OCI-M1 (cell line): ENCODE data around the gene ABCC2.
"Not testable (repeated sequence)": the region's sequence is repeated elsewhere in the genome, so short reads cannot be mapped to it uniquely, and the experiment has no call there.

Experiments
- DNase-seq: peaks from one replicate; lab custom pipeline; 2025; lab: John Stamatoyannopoulos, UW

The ABCC2 gene

DNA sequence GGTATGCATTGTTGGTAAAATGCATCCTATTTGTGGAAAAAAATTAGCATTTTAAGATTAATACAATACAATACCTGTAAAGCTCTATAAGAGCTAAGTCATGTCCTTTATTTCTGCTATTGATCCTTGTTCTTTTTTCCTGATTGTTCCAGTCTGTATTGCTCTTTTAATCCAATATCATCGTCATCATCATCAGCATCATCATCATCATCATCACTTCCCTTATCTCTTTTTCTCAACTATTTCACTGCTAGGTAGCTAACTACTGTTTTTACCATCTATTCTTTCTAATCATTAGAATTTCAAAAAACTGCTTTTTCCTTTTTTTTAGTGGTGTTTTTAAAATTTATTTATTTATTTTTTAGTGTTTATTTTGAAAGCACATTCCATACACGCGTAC, 71.2 kb downstream of the ABCC2 start:
- no peak for DNase-seq

DNA sequence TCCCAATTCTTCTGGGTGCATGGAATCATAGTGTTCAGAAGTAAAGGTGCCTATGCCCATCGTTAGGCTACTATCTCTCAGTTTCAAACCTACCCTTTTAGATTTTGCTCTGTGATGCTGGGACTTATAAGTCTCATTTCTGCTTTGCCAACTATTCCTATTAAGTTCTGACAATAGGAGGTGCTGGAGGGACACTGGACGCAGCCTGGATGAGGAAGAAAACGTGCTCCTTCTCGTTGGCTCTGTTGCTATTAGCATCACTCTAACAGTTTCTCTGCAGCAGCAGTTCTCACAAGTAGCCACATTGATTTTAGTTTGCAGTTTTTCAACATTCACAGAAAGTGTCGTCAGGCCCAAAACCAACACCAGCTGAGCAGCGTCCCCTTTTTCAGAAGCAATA, 72.4 kb downstream of the ABCC2 start:
- DNase-seq, result peak; percentile 36

DNA sequence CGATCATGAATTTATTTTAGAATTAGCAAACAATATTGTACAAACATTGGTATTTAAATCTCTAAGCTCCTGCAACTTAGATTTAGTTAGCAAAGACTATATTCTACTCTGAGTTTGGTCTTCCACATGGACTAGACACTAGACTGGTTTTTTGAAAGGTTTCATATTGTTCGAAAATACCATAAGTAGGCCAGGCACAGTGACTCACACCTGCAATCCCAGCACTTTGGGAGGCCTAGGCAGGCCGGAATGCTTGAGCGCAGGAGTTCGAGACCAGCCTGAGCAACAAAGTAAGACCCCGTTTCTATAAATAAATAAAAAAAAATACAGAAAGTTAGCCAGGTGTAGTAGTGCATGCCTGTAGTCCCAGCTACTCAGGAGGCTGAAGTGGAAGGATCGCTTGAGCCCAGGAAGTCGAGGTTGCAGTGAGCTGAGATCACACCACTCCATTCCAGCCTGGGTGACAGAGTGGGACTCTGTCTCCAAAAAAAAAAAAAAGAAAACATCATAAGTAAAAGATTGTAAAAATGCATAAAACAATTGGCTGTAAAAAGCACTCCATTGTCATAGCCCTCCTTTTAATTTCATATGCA, 73.1 kb downstream of the ABCC2 start:
- DNase-seq, result no peak

DNA sequence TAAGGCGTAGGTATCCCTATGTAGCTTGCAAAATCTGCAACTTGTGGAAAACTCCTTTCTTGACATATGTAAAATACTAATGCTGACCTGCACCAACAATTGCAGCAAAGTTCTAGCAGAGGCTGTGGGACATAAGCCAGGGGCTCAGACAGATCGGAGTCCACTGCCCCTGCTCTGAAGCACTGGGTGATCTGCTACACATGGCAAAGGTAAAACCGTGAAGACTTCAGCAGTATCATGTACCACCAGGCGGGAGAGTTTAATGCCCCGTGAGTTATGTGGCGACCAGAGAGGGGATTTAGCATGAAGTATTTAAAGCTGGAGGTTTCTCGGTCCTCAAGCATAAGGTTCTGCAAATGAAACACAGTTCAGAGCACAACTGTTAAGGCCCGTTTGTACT, 76.4 kb downstream of the ABCC2 start:
- no peak for DNase-seq

DNA sequence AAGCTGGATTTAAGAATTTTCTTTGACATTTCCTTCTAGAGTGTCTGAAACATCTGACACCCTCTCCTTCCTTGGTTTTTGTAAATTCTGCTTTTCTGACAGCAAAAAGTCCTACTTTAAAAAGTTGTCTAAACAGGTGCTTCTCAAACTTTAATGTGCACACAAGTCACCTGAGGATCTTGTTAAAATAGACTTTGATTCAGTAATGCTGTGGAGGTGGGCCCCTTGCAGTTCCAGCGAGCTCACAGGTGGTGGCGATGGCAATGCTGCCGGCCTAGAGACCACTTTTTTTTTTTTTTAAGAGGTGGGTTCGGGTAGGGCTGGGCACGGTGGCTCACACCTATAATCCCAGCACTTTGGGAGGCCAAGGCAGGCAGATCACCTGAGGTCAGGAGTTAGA, 77.1 kb downstream of the ABCC2 start:
- peak; percentile 39 for DNase-seq

DNA sequence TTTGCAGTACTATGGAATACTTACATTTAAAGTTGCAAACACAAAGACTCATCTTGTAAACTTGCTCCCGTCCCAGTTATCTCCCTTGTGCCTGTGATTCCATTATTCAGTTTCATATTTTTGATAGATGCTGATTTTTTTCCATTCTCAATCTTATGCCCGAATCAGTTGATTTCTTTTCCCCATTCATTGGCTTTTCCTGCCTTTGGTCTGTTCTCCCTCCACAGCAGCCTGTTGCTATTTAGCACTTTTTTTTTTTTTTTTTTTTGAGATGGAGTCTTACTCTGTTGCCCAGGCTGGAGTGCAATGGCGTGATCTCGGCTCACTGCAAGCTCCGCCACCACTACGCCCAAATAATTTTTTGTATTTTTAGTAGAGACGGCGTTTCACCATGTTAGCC, 78.0 kb downstream of the ABCC2 start:
- no peak for DNase-seq

DNA sequence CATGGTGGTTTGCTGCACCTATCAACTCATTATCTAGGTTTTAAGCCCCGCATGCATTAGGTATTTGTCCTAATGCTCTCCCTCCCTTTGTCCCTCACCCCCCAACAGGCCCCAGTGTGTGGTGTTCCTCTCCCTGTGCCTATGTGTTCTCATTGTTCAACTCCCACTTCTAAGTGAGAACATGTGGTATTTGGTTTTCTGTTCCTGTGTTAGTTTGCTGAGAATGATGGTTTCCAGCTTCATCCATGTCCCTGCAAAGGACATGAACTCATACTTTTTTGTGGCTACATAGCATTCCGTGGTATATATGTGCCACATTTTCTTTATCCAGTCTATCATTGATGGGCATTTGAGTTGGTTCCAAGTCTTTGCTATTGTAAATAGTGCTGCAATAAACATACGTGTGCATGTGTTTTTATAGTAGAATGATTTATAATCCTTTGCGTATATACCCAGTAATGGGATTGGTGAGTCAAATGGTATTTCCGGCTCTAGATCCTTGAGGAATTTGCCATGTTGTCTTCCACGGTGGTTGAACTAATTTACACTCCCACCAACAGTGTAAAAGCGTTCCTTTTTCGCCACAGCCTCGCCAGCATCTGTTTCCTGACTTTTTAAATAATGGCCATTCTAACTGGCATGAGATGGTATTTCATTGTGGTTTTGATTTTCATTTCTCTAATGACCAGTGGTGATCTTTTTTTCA, 81.2 kb downstream of the ABCC2 start:
- not testable (repeated sequence) for DNase-seq

DNA sequence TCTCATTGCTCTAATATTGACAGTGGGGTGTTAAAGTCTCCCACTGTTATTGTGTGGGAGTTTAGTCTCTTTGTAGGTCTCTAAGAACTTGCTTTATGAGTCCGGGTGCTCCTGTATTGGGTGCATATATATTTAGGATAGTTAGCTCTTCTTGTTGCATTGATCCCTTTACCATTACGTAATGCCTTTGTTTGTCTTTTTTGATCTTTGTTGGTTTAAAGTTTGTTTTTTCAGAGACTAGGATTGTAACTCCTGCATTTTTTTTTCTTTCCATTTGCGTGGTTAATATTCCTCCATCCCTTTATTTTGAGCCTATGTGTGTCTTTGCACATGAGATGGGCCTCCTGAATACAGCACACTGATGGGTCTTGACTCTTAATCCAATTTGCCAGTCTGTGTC, 84.8 kb downstream of the ABCC2 start:
- not testable (repeated sequence) for DNase-seq

DNA sequence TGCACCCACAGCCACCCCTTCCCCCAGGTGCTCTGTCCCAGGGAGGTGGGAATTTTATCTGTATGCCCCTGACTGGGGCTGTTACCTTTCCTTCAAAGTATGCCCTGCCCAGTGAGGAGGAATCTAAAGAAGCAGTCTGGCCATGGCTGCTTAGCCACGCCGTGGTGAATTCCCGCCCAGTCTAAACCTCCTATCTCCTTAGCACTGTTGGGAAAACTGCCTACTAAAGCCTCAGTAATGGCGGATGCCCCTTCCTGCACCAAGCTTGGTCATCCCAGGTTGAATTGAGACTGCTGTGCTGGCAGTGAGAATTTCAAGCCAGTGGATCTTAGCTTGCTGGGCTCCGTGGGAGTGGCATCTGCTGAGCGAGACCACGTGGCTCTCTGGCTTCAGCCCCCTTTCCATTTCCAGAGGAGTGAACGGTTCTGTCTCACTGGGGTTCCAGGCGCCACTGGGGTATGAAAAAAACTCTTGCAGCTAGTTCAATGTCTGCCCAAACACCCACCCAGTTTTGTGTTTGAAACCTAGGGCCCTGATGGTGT, 87.2 kb downstream of the ABCC2 start:
- DNase-seq, result no peak

DNA sequence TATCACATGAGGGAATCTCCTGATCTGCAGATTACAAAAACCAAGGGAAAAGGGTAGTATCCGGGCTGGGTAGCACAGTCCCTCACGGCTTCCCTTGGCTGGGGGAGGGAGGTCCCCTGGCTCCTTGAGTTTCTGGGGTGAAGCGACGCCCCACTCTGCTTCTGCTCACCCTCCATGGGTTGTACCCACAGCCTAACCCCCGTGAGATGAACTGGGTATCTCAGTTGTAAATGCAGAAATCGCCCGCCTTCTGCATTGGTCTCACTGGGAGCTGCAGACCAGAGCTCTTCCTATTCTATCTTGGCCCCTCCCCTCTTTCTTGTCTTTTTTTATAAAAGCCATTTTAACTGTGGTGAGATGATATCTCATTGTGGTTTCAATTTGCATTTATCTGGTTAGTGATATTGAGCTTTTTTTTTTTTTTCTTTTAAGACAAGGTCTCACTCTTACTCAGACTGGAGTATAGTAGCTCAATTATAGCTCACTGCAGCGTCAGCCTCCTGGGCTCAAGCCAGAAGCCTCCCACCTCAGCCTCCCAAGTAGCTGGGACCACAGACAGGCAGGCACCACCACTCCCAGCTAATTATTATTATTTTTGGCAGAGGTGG, 87.8 kb downstream of the ABCC2 start:
- peak; percentile 76 for DNase-seq

DNA sequence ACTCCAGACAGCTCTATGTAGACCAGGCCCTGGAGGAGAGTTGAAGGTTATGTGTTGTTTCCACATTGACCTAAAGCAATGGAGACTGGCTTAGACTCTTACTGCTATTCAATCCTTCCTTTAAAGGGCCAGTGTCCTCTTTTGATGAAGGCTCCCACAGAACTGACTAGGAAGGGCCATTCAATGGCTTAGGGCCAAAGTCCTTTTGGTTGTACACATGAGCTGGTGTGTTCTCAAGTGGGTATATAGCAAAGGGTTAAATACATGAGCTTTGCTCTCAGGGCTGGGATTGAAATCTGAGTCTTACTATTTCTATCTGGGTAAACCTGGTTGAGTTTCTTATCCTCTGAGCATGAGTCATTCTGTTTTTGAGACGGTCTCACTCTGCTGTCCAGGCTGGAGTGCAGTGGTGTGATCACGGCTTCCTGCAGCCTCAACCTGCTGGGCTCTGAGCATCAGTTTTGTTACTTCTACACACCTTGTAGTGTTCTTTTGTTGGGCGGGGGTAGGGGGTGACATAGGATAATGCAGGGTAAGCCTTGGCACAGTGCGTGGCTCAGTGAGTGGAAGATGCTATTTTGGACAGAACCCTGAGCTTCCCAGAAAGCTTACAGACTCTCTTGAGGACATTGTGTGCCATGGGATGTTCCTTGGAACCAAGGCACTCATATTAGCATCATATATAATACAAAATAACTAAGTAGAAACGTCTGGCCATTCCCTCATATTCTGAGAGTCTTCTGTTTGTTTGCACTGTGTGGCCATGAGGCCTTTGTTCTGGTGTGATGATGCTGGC, 90.1 kb downstream of the ABCC2 start:
- no peak for DNase-seq

DNA sequence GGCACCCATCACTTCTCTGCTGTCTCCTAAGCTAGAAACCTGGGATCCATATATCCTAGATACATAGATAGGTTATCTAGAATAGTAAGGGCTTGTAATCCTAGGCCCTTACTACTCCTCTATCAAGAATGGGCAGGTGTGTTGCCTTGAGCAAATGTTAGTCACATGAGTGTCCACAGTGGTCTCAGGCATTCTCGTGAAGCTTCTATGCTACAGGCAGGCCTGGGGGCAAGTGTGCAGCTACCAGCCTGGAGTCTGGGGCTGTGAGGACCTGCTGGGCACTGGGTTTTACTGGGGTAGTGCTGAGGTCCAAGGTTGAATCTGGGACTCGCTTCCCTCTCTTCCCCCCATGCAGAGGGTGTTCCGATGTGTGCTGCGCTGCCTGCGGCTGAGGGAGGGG, 91.4 kb downstream of the ABCC2 start:
- no peak for DNase-seq

DNA sequence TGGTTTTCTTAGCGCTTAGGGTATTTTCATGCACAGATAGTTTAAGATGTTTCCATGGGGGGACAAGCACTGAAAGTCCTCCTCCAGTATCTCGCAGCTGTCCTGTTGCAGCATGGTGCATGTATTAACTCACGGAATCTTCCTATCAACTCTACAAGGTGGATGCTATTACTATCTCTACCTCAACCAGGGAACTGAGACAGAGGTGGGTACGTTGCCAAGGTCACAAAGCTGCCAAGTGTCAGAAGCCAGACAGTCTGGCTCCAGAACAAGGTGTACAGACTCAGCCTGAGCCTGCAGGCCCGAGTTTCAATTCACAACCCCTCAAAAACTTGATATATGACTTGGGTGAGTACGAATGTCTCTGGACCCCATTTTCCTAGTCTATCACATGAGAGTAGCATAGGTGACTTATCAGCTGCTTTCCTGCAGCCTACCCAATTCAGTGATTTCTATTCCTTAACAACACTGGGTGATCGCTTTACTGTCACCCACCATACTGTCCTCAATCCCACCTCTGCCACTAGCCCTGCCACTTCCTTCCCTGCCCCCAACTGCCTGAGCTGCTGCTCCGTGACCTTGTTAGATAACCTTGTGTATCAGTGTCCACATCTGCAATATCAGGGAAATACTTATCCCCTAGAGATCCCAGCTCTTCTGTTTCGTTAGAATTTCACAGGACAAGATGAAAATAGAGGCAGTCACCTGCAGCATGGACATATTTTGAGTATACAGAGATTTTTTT, 92.1 kb downstream of the ABCC2 start:
- DNase-seq, result no peak

DNA sequence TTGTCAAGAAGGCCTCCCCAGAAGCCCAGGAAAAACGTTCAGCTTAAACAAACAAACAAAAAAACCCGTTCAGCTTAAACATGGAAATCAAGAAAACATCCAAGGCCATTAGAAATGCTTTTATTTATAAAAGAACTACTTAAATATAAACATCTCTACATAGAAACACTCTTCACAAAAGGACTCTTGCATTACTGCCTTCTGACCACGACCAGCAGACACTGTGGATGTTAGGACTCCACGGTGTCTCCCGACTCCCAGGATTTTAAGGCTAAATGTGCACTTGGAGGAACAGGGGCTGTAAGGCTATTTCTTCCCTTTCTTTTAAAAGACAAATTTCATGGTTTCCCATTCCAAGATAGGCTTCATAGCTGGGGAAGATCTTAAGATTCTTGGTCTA, 93.0 kb downstream of the ABCC2 start:
- DNase-seq, result no peak

DNA sequence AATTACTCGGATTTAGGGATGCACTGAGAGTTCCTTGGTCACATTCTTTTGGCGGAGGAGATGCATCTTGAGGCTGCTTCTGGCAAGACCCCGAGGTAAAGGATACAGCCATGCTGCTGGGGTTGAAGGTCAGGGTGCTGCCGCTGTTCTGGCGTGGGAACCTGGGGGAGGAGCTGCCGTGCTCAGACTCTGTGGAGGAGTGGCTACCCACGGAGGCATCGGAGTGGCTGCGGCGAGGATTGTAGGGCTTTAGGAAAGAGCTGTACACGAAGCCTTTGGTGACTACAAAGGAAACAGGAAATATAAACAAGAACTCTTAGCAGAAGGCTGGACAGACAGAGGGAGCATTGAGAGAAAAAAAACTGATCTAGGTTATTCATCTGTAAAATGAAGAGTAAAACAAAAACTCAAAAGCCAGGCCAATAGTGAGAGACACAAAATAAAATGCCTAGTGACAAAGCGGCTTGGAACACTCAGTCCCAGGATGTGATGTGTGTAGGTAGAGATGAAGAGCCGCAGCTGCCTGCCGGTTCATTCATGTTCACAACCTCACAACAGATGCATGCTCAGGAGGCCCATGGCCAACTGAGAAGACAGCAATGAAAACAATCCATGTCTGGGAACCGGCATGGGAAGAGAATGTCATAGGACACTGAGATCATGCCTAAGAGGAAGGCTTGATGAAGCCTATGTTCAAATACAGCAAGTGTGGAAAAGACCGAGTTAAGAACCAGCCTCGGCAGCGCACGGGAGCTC, 97.8 kb downstream of the ABCC2 start:
- DNase-seq, result no peak

DNA sequence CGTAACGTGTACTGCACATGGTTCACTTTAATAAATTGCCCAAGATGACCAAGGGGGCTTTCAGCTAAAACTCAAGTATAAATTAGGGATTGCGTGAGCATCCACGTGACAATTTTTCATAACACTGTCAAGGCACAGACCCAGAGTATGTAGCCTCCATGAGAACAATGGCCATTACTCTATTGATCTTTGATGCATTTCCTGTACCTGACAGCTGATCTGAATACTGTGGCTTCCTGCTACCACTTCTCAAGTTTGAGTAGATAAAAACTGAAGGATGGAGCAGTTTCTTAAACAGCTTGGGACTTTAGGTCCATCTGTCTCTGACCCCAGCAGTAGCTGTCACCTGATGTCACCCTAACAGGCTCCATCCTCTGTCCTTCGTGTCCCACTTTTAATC, 98.9 kb downstream of the ABCC2 start:
- no peak for DNase-seq

DNA sequence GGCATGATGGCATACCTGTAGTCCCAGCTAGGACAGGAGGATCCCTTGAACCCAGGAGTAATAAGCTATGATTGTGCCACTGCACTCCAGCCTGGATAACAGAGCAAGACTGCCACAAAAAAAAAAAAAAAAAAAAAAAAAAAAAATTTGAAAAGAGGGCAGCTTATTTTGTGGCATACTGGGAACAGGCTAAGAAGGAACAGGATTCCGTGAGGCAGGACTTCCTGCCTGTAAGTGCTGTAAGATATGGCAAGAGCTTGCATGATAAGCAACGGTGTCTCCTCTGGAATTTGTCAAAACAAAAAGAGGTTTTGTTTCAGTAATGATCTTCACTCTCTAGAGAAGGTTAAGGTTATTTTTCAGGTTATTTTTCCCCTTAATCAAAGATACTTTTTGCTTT, 101.1 kb downstream of the ABCC2 start:
- DNase-seq, result peak; percentile 12

DNA sequence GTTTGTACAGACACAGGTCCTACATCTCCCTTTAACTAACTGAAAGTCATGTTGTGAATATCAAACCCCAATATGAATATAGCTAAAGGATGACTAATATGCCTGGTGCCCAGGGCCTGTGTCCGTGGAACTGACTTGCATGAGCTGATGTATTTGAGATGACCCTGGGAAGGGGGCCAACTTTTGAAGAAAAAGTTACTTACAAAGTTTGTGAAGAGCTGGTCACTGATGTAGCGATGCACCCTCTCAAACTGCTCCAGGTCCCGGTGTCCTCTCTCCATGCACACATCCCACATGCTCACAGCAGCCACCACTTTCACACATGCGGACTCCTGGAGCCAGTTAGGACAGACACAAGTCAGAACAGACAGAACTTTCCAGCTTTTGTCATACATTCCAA, 106.2 kb downstream of the ABCC2 start:
- no peak for DNase-seq

DNA sequence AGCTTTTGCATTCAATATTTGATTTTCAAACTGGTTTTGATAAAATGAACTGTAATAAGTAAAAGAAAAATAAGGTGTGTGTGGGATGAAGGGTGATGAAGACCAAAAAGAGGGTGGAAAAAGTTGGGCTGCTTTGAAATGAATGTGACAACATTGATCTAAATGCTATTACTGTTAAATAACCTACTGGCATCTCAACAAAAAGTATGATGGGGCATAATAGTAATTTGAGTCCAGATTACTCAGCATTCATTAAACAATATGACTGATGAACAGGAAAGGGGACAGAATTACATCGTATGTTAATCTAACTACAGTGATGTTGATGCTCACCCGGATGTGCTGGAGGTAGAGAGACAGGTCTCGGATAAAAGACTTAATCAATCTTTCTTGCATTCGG, 112.2 kb downstream of the ABCC2 start:
- no peak for DNase-seq

DNA sequence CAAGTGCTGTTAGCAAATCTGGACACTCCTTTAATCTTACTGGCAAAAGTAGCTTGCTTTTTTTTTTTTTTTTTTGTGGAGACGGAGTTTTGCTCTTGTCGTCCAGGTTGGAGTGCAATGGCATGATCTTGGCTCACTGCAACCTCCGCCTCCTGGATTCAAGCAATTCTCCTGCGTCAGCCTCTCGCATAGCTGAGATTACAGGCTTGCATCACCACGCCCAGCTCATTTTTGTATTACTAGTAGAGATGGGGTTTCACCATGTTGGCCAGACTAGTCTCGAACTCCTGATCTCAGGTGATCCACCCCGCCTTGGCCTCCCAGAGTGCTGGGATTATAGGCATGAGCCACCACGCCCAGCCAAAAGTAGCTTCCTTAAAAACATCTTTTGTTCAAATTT, 112.6 kb downstream of the ABCC2 start:
- DNase-seq, result not testable (repeated sequence)

DNA sequence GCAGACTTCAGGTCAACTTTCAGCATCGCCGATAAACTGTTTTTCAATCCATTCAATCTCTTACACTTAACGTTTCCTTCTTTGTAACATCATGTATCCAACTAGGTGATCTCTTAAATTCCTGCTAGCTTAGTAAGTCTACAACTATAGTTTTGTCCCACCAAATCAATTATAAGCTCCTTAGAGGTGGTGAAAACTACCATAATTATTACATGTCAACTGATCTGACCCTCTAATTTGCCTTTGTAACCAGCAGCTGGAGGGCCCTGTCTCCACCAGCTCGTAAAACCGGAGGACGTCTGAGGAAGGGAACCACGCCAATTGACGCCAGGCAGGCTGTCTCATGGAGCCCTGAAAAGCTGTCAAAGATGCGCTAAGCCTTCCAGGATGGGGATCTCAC, 113.4 kb downstream of the ABCC2 start:
- DNase-seq, result no peak
